Upper lobe of left lung (tissue), 6 donors: ENCODE results near the gene SIRPA. TPM values are rescaled to one million over a fixed set of nuclear protein-coding genes. Genes with fewer than 3 reads are reported as not detected.

Experiments
- ATAC-seq, 2 donors: fragments of 200-7000 bp; cut with Tn5 transposase; one replicate each; pipeline ENCODE4 v1.9.1; 2022; ENCODE audit warnings: mild to moderate bottlenecking in 2 of 2, moderate library complexity in 2 of 2; ENCODE audit not compliant: low FRiP score in 2 of 2
- DNase-seq, 2 donors: peaks; one replicate each; pipeline ENCODE4 v3.0.0-alpha.2; 2019 to 2020
- H3K27ac ChIP-seq, 4 donors: fragments of 200-600 bp; sonication (generic); one replicate each; pipeline ENCODE4 v1.5.1; 2016 to 2019
- H3K27me3 ChIP-seq, 4 donors: fragments of 200-600 bp; sonication (generic); one replicate each; pipeline ENCODE4 v1.5.1; 2017 to 2019
- H3K36me3 ChIP-seq, 4 donors: fragments of 200-600 bp; sonication (generic); one replicate each; pipeline ENCODE4 v1.5.1; 2016 to 2019
- H3K4me1 ChIP-seq, 4 donors: fragments of 200-600 bp; sonication (generic); one replicate each; pipeline ENCODE4 v1.5.1; 2018 to 2019
- H3K4me3 ChIP-seq, 4 donors: fragments of 200-600 bp; sonication (generic); one replicate each; pipeline ENCODE4 v1.5.1; 2017 to 2019; ENCODE audit warnings: mild to moderate bottlenecking in 2 of 4, moderate library complexity in 1 of 4
- H3K9me3 ChIP-seq, 4 donors: fragments of 200-600 bp; sonication (generic); one replicate each; pipeline ENCODE4 v1.5.1; 2018 to 2019
- EP300 ChIP-seq, 4 donors: sonication (generic); formaldehyde crosslinking; IDR thresholded peaks; one replicate each; pipeline ENCODE4 v1.5.1; 2017; ENCODE audit warnings: antibody characterized with exemption in 4 of 4, control low read depth in 2 of 4
- POLR2A ChIP-seq, 4 donors: fragments of 450-650 bp; IDR thresholded peaks; one replicate each; pipeline ENCODE4 v1.5.1; 2016 to 2017; ENCODE audit warnings: antibody characterized with exemption in 4 of 4, mild to moderate bottlenecking in 2 of 4
- POLR2AphosphoS5 ChIP-seq, 2 donors: sonication (generic); formaldehyde crosslinking; IDR thresholded peaks; one replicate each; pipeline ENCODE4 v1.5.1; 2017; ENCODE audit warnings: antibody characterized with exemption in 2 of 2
- WGBS, 2 donors: methylation state at CpG; one replicate each; pipeline ENCODE4 v1.1.5; 2017 to 2018; 5-methylcytosine and 5-hydroxymethylcytosine counted together
- total RNA-seq, 6 donors: library from RNA; depleted of rRNA in 4 of 6; stranded (reverse); fragments of >200 nt in 4 of 6; gene quantifications; one replicate each; pipeline versions ENCODE4 v1.1.0 to v1.2.1, GENCODE V29; 2016 to 2021
- TF ChIP-seq, protein P1 (sequence below), 6 experiments: fragments of 450-650 bp in 4 of 6; fragments of 200-600 bp in 2 of 6; sonication (generic) in 2 of 6; IDR thresholded peaks; one replicate each; pipeline ENCODE4 v1.5.1; 2016 to 2019; ENCODE audit warnings: antibody characterized with exemption in 6 of 6
- donor health status: DM: no; HTN: no; CAD: no; lungs with moderate emphysema.
- donor health status: DM: no; HTN: yes; CAD: no; lungs with severe emphysema.

Gene SIRPA
- total RNA-seq, 6 donors from 2014 or later, result 36.3 to 119 (median 60.4) TPM

DNA sequence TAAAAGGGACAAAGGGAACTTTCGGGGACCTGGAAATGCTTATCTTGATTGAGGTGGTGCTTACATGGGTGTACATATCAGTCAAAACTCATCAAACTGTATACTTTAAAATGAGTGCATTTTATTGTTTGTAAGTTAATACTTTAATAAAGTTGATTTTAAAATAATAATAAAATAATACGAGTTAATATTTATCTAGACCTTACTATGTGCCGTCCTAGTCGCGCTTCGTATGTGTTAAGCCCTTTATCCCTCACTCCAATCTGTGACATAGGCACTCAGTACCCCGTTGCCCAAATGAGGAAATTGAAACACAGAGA is 51.2 kb downstream of the SIRPA start:
- TF ChIP-seq, protein P1, sequence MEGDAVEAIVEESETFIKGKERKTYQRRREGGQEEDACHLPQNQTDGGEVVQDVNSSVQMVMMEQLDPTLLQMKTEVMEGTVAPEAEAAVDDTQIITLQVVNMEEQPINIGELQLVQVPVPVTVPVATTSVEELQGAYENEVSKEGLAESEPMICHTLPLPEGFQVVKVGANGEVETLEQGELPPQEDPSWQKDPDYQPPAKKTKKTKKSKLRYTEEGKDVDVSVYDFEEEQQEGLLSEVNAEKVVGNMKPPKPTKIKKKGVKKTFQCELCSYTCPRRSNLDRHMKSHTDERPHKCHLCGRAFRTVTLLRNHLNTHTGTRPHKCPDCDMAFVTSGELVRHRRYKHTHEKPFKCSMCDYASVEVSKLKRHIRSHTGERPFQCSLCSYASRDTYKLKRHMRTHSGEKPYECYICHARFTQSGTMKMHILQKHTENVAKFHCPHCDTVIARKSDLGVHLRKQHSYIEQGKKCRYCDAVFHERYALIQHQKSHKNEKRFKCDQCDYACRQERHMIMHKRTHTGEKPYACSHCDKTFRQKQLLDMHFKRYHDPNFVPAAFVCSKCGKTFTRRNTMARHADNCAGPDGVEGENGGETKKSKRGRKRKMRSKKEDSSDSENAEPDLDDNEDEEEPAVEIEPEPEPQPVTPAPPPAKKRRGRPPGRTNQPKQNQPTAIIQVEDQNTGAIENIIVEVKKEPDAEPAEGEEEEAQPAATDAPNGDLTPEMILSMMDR (IDR thresholded peaks at IDR 0.05), result no peak
- TF ChIP-seq POLR2A (IDR thresholded peaks at IDR 0.05) (no peak), EP300 (IDR thresholded peaks at IDR 0.05) (no peak), POLR2AphosphoS5 (IDR thresholded peaks at IDR 0.05) (no peak)
- no peak overlapping the region for H3K4me3 ChIP-seq
- WGBS, 2 donors, result 50 to 54% methylated on average over 7 of the region's 7 CpGs

DNA sequence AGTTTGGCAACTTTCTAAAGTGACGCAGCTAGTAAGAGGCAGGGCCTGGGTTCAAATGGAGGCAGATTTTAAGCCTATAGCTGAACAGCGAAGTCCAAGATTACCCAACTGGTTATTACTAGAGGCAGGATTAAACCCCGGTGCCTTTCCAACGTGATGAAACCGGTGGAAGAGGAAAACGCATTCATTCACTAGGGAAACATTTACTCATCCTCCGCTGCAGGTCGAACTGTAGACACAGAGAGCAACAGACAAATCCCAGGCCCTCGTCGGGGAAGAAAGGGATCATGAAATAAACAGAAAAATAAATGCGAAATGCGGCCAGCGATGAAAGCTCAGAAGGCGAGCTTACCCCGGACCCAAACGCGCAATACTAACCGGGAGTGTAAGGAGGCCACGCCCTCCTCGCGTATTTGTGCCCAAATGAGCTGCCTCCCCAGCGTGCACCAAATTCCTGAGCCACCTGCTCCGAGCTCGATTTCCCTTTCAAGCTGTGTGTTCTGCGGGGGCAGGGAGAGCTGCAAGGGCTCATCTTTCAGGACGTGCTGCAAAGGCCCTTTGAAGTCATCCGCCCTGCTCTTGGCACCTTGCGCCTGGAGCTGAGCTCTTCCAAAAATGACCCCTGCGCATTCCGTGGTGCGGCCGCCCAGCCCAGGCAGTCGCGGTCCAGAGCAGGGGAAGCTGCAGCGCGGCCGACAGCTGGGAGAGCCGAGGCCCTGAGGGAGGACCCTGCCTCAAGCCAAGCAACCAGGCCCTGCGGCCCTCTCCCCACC is 51.7 kb downstream of the SIRPA start:
- WGBS, 2 donors, result 21 to 23% methylated on average over 22 to 39 of the region's 39 CpGs
- peaks cover 24 to 38% (median 31%) of the 10 kb centered on the region in 4 donors for H3K4me1 ChIP-seq
- peak overlapping the region in 2 of 4 donors; percentile 23 to 25 for H3K4me3 ChIP-seq
- peak overlapping the region; percentile 37 to 86 (median 63) for H3K27ac ChIP-seq
- peak in 1 of 2 donors; percentile 57 for ATAC-seq
- peak; percentile 56 to 78 for DNase-seq
- H3K36me3 ChIP-seq, result no peaks in the 10 kb centered on the region
- H3K9me3 ChIP-seq, result no peaks in the 10 kb centered on the region
- peak; percentile 18 to 76 for TF ChIP-seq POLR2AphosphoS5 (IDR thresholded peaks at IDR 0.05)
- TF ChIP-seq, protein P1 (IDR thresholded peaks at IDR 0.05), result no peak
- TF ChIP-seq EP300 (IDR thresholded peaks at IDR 0.05), result peak in 1 of 4 donors; percentile 38
- peak in 1 of 4 donors; percentile 63 for TF ChIP-seq POLR2A (IDR thresholded peaks at IDR 0.05)
- peaks cover 0 to 3% (median 0%) of the 10 kb centered on the region in 4 donors for H3K27me3 ChIP-seq

More for the DNA sequence above, 51.2 kb downstream of the SIRPA start:
- DNase-seq (no peak), ATAC-seq (peak in 1 of 2 donors; percentile 59)
- peaks cover 0 to 3% (median 0%) of the 10 kb centered on the region in 4 donors for H3K27me3 ChIP-seq
- peak overlapping the region; percentile 76 to 87 (median 85) for H3K27ac ChIP-seq
- peaks cover 24 to 39% (median 32%) of the 10 kb centered on the region in 4 donors for H3K4me1 ChIP-seq
- H3K36me3 ChIP-seq, result no peaks in the 10 kb centered on the region
- no peaks in the 10 kb centered on the region for H3K9me3 ChIP-seq

DNA sequence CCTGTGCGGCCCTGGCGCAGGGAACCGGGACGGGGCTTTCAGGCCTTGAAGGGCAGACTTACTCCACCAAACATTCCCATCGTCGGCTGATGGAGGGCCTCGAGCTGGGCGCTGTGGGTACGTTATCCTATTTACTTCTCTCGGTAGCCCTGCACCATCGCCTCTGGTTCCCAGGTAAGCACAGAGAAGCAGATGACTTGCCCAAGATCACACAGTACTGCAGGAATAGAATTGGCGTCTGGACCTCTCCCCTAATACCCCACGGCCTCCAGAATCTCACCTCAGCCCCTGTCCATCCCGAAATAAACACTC is 52.3 kb downstream of the SIRPA start:
- TF ChIP-seq POLR2AphosphoS5 (IDR thresholded peaks at IDR 0.05), result no peak
- TF ChIP-seq, protein P1 (IDR thresholded peaks at IDR 0.05), result no peak
- no peak for TF ChIP-seq POLR2A (IDR thresholded peaks at IDR 0.05)
- TF ChIP-seq EP300 (IDR thresholded peaks at IDR 0.05), result no peak
- DNase-seq, result no peak
- no peaks in the 10 kb centered on the region for H3K9me3 ChIP-seq
- WGBS, 2 donors, result 52 to 61% methylated on average over 13 of the region's 14 CpGs
- H3K4me1 ChIP-seq, result peaks cover 24 to 38% (median 31%) of the 10 kb centered on the region in 4 donors
- H3K27ac ChIP-seq, result peak overlapping the region in 3 of 4 donors; percentile 49 to 86 (median 77)
- ATAC-seq, result no peak
- no peaks in the 10 kb centered on the region for H3K36me3 ChIP-seq
- peaks cover 0 to 3% (median 0%) of the 10 kb centered on the region in 4 donors for H3K27me3 ChIP-seq
- peak overlapping the region in 2 of 4 donors; percentile 23 to 25 for H3K4me3 ChIP-seq

DNA sequence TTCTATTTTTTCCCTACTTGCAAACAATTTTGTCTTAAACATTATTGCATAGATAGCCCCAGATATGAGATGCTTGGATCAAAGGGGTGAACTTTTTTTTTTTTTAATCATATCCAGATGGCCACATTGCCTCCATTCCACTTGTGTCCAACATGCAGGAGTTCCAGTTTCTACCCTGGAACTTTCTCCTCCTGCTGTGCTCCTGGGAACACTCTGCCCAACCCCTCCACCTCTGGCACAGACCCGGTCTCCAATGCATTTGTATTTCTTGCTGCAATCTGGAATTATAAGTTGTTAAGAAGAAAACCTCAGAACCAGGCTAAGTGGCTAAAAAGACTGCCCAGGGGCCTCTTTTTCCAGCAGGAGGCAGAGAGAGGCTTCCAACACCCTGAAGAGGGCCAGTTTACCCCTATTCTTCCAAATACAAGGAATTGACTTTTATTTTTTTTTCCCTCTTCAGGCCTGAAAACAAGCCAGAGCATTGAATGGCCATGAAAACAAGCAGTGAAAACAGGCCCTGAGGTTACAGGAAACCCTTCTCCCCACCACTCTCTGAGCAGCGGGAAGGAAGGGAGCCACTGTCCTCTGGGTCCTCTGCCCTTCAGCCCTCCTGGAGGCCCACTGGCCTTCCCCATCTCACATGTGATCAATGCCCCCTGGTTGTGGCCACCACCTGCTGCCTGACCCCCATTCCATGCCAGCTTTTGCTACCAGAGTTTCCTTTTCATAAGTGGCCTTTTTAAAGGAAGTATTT is 54.3 kb downstream of the SIRPA start:
- no peak for ATAC-seq
- no peaks in the 10 kb centered on the region for H3K36me3 ChIP-seq
- whole genome bisulfite sequencing, 2 donors, result 42 to 50% methylated on average over 2 of the region's 2 CpGs
- H3K4me1 ChIP-seq, result peaks cover 15 to 31% (median 22%) of the 10 kb centered on the region in 4 donors
- DNase-seq, result no peak
- peak overlapping the region in 1 of 4 donors; percentile 40 for H3K27ac ChIP-seq
- H3K27me3 ChIP-seq, result peaks cover 0 to 3% (median 0%) of the 10 kb centered on the region in 4 donors
- no peaks in the 10 kb centered on the region for H3K9me3 ChIP-seq
- no peak overlapping the region for H3K4me3 ChIP-seq
- no peak for TF ChIP-seq POLR2AphosphoS5 (IDR thresholded peaks at IDR 0.05)
- TF ChIP-seq EP300 (IDR thresholded peaks at IDR 0.05), result no peak
- TF ChIP-seq, protein P1 (IDR thresholded peaks at IDR 0.05), result no peak
- TF ChIP-seq POLR2A (IDR thresholded peaks at IDR 0.05), result no peak
